RCC 7860 (cell line): Measurements from ENCODE around the gene ALOX12.

Source experiments
- DNase-seq: peaks from one replicate; pipeline ENCODE4 v3.0.0-alpha.2; 2015; ENCODE audit warnings: low spot score
- FAIRE-seq: peaks from 2 replicates; lab custom pipeline; 2012; peaks lifted over from hg19 to GRCh38; lab: Jason Lieb, UNC

ALOX12 gene

DNA sequence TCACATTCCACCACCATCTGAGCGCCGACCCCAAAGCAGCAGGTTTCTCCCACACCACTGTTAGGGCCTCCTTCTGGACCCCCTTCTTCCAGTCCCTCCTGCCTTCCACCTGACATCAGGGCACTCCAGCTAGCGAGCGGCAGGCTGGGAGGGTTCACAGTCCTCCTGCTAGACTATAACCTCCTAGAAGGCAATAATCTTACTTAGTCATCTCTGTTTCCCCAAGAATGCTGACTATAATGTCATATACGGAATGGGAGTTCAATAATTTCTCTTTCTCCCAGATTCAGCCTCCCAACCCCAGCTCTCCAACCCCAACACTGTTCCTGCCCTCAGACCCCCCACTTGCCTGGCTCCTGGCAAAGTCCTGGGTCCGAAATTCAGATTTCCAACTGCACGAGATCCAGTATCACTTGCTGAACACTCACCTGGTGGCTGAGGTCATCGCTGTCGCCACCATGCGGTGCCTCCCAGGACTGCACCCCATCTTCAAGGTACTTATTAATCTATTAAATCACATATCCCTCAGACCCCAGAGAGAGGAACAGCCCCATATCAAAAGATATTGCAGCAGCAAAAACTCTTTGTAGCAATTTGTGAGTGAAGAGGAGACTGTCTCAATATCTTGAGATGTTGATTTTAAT, 5.6 kb downstream of the ALOX12 start:
- FAIRE-seq: no peak
- DNase-seq: no peak

DNA sequence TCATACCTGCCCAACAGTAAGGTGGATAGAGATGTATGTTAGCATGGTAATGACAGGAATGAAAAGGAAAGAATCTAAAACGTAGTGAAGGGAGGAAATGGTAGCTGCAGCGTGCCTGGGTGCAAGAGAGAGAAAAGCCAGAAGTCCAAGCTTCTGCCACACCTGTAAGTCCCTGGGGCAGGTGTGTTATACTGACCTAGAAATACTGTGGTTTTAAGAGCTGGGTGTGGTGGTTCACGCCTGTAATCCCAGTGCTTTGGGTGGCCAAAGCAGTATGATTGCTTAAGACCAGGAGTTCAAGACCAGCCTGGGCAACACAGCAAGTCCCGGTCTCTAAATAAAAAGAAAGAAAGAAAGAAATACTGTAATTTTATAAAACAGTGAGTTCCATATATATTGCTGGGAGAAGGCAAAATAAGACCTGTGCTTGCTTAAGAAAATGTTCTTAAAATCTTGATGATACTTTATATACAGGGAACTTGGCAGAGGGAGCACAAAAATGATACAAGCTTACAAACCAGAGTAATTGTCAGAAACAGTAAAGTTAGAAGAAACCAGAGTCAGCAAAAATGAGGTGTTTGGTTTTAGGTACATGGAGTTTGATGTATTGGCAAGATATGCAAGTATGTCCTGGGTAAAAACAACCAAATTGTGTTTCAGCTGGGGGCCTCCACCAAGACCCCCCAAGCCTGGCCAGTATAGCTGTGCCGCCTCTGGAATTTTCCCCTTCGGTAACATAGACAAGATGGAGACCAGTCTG, 6.6 kb downstream of the ALOX12 start:
- no peak for FAIRE-seq
- DNase-seq: no peak

DNA sequence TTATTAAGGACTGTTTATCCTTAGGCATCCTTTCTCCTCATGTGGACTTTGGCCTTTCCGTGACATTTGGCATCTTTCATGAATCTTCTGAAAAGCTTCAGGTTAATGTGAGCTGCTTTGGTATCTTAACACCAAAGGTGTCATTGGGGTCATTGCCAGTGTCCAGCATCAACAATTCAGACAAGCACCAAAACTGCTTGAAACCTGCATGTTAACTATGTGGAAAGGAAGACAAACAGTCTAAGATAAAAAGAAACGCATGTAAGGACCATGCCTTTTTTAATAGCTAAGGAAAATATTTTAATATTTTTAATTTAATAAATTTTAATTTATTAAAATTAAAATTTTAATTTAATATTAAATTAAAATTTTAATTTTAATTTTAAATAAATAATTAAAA, 7.9 kb downstream of the ALOX12 start:
- FAIRE-seq (no peak), DNase-seq (no peak)

DNA sequence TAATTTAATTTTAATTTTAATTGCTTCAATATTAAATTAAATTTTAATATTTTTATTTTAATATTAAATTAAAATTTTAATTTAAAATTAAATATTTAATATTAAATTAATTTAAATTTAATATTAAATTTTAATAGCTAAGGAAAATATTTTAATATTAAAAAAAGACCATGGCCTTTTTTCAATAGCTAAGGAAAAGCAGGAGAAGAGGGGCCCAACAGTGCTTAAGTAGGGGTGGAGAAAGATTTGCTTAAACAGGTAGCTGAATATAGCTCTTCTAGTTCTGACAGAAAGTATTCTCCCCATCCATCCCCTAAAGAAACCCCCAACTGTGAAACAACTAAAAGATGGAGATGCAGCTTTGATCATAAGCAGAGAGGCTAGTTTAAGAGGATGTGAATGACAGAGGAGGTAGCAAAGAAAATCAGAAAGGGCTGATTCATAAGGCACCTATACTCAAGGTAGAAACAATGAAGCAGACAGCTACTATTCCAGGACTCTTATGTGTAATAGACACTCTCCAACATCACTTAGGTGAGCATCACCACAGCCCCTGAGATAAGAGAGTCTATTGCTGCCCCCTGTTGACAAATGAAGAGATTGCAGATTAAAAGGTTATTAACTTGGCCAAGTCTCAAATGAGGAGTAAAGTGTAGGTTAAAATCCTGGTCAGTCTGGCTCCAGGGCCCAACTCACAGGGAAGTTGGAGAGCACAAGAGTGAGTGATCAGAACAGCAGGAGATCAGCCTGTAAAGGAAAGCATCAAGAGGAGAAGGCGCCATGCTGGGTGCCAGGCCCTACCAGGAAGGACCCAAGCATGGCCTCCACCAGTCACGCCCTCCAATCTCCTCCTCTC, 8.8 kb downstream of the ALOX12 start:
- DNase-seq: peak; percentile 60
- FAIRE-seq: peak; percentile 73

DNA sequence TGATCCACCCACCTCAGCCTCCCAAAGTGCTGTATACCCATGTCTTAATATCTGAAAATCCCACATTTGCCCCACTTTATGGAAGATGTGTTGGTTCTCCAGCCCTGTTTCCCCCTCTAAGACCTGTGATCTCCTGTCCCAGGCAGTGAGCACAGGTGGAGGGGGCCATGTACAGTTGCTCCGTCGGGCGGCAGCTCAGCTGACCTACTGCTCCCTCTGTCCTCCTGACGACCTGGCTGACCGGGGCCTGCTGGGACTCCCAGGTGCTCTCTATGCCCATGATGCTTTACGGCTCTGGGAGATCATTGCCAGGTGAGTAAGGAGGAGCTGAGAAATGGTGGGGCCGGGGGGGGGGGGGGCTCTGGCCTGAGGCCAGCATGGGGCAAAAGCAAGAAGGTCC, 9.9 kb downstream of the ALOX12 start:
- FAIRE-seq: no peak
- no peak for DNase-seq

DNA sequence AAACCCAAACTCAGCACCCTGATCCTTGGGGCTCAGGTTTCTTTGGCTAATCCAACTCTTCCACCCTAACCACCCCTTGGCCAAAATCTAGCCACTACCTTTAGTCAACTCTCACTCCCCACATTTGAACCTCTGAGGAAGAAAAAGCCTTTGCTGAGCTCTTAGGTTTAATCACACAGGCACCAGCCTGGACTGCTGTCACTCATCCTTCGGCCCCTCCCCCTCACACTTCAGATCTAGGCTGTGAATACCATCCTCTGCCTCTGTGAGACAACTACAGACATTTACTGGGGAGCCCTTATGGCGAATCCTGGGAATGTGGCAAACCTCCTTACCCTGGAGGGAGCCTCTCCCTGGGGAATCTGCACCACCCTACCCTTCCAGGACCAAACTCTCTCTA, 11.3 kb downstream of the ALOX12 start:
- DNase-seq: no peak
- no peak for FAIRE-seq

DNA sequence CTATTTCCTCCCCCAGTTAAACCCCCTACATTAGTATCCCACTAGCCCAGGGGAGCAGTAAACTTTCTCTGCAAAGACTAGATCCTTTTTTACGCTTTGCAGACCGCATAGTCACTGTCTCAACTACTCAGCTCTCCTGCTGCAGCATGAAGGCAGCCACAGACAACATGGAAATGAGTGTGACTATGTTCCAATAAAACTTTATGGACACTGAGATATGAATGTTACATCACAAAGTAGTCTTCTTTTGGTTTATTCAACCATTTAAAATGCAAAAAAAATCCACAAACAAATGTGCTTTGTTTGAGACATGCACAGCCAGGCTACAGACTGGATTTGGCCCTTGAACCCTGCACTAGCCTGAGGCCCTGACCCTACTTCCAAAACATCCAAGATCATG, 14.7 kb downstream of the ALOX12 start:
- FAIRE-seq (no peak), DNase-seq (no peak)

DNA sequence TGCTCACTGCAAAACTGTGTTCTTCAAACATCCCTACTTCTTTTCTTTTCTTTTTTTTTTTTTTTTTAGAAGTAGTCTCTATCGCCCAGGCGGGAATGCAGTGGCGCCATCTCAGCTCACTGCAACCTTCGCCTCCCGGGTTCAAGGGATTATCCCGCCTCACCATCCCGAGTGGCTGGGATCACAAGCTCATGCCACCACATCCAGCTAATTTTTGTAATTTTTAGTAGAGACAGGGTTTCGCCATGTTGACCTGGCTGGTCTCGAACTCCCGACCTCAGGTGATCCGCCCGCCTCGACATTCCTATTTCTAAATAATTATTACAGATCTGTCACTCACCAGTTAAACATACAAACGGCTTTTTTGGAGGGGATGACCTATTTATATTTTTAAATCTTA, 15.6 kb downstream of the ALOX12 start:
- DNase-seq: no peak
- FAIRE-seq: no peak

DNA sequence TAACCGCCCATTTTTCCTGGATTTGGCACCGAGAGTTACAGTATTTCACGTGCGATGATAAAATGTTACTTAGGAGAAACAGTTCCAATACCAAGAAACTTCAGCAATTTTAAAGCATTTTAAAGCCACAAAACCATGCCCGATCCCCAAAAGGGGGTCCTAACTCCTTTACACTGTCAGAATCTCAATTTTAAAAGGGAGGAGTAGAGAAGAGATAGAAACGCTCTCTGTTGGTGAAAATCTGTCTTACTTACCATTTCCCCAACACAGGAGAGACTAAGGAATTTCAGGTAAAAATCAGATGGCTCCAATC, 16.0 kb downstream of the ALOX12 start:
- DNase-seq (no peak), FAIRE-seq (no peak)

DNA sequence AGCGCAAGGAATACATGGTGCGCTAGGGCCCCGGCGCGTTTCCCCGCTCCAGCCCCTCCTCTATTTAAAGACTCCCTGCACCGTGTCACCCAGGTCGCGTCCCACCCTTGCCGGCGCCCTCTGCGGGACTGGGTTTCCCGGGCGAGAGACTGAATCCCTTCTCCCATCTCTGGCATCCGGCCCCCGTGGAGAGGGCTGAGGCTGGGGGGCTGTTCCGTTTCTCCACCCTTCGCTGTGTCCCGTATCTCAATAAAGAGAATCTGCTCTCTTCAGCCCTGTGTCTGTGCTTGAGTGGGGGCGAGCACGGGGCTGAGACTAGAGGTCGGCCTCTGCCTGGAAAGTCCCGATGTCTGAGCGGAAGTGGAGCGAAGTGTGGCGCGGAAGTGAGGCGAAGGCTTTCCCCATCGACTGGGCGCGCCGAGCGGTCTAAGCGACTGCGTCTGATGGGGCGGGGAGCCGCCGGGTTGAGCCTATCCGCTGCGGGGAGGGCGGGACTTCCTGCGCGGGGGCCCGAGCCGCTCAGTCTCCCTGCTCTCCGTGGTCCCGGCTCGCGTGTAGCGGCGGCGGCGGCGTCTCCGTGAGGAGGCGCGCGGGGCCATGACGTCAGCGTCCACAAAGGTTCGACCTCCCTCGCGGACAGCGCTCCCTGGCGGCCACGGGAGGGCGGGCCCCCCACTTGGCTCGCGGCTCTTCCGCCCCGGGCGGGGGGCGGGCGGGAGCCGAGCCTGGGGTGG, 18.6 kb downstream of the ALOX12 start:
- FAIRE-seq (peak; percentile 47), DNase-seq (peak; percentile 89)

DNA sequence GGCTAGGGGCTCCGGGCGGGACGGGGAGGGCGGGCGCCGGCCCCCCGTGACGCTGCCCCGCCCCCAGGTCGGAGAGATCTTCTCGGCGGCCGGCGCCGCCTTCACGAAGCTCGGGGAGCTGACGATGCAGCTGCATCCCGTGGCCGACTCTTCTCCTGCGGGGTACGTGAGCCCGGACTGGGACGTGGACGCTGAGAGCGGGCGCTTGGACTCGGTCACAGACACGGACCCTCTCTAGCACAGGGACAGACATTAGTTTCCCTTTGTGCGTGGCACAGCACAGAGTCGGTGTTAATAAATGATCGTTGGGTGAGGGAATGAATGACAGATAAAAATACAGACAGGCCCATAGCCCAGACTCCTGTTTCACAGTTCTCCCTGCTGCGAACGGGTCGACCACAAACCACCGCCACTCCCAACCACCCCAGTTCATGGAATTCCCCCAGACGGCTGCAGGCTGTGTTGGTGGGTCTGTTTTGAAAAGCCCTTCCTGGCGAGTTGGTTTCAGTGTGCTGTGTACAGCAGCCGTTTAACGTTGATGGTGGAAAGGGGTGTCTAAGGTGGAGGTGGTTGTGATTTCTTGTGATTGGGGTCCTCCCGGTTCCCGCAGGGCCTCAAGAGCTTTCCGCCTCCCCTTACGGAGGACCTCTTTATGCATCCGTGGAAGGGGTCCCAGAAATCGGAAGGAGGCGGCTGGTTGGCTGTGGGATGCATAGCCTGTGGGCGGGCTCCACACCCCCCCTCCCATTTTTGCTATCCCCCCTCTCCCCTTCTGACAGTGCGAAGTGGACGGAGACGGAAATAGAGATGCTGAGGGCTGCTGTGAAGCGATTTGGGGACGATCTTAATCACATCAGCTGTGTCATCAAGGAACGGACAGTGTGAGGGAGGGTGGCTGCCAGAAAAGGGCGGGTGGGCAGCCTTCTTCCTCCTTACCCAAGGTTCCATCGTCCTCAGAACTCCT, 19.4 kb downstream of the ALOX12 start:
- FAIRE-seq (peak; percentile 14), DNase-seq (peak; percentile 67)

DNA sequence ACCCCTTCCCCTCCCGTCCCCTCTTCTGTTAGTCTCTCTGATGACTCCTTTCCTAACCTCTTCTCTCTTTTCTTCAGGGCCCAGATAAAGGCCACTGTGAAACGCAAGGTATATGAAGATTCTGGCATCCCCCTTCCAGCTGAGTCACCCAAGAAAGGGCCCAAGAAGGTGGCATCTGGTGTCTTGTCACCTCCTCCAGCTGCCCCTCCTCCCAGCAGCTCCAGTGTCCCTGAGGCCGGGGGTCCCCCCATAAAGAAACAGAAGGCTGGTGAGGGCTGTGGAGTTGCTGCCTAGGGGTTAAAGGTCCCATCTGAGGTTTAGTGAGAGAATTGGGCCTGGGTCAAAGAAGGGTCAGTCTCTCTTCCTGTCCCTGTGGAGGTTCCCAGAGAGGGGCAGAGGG, 20.6 kb downstream of the ALOX12 start:
- DNase-seq (no peak), FAIRE-seq (no peak)

DNA sequence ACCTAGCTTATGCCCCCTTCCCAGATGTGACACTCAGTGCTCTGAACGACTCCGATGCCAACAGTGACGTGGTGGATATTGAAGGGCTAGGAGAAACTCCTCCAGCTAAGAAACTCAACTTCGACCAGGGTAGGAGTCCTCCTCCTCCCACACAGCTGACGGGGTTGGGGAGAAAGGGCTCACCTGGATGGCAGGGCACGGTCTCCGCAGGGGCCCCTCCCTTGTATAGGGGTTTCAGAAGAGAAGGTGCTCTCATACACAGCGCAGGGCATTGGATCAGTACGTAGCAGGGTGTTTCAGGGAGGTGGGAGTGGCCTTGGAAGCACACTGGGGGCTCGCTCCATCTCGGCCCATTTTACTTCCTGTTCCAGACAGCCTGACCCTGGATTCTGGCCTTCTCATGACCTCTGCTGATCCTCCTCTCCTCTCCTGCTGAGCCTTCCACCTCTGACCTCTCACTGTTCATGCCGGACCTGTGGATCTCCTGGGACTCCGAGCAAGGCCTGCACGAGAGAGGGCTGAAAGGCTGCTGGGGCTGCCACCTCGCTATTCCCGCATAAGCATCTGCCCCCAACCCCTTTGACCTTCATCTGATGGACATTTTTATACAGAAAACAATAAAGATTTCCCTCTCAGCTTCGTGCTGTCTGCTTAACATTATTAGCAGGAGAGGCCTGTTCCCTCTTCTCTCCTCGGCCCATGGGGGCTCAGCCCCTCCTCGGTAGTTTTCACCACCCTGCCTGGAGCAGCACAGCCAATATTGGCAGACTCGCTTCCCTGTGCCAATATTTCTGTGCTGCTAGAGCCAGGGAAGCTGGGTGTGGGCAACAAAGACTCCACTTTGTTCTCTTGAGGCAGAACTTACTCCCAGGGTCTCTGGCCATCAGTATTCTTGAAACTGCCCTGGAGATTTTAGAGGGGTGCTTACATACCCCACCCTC, 21.3 kb downstream of the ALOX12 start:
- FAIRE-seq: no peak
- DNase-seq: no peak

DNA sequence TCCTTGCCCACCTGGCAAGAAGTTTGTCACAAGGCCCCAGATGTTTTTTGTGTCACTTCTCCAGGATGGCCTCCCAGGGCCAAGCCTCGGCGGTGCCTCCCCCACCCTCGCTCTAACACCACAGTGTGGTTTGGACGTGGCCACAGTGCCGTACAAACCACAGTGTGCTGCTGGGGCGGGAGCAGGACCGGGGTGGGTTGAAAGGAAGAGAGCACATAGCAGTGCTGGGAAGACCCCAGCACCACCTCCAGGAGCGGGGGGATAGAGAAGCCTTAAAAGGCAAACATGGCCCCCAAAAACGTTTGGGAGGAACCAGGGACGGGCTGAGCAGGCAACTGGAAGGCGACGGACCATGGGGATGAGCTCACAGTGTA, 22.0 kb downstream of the ALOX12 start:
- no peak for DNase-seq
- FAIRE-seq: no peak

DNA sequence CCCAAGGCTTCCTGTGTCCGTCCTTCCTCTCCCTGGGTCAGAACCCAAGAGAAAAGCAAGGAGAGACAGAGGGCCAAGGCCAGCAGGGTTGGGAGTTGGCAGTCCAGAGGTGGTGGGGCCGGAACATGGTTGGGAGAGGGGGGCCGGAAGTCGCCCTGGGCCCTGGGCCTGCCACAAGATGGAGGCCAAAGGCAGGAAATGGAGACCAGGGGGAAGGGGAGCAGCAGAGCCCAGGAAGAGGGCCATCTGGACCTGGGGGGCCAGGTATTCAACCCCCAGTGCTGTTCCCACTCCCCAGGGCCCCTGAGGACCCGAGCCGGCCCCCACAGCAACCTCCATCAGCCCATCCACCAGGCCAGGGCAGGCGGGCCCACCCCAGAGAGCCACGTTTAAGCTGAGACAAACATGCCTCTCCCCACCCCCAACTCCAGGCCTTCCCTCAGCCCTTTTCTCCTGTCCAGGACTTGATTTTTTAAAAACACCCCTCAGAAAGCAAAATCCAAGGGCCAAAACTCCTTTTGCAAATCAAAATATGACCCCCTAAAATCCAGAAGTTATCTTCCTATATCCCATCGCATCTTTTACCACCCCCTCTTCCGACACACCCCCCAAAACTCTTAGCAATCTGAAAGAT, 22.6 kb downstream of the ALOX12 start:
- DNase-seq (no peak), FAIRE-seq (no peak)

DNA sequence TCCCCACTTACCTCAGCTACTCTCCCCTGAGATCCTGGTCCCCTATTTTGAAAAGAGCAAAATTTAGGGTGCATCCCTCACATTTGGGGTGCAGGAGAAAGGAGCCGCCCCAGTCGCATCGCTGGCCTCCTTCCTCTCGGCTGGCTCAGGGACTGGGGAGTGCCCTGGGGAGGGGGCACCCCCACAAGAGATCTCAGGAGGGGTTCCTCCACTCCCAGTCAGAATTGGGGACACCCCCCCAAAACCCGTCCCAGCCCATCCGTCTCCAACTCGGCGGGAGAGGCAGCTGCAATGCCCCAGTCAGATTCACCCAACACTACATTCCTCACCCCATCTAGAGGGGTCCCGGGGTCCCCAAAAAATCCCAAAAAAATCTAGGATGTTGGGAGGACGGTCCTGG, 23.5 kb downstream of the ALOX12 start:
- no peak for FAIRE-seq

DNA sequence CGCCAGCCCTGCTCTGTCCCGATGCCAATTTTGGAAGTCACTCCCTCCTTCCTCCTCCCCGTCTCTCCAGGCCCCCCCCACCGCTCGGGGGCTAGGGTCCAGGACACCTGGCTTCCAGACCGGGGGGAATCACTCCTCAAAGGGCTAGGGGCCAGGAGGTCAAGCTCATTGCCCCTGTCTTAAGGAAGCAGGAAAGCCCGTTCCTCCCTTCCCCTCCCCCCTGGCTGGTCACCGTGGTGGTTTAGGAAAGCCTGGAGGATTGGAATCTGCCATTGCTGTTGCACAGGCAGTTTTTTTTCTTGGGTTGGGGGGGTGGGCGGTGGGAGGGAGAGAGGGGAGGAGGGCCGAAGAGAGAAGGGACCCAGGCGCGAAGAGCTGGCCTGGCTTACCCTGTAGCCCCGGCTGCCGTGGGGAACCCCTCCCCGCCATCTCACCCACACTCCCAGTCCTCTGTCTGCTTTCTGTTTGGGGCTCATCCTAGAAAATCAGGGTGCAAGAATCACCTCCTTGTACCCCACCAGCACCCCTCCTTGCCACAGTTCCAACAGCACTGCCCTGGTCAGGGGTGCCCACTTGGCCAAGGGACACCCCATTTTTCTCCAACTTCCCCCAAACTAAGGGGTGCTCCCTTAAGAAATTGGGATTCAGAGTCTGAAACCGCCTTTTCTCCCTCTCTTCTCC, 24.1 kb downstream of the ALOX12 start:
- no peak for FAIRE-seq
- DNase-seq: no peak

More for the DNA sequence above, 23.5 kb downstream of the ALOX12 start:
- no peak for DNase-seq
